H1 (cell line): ENCODE results near the gene MOG. TPM values are rescaled to one million over a fixed set of nuclear protein-coding genes. Genes with fewer than 3 reads are reported as not detected.

Experiments
- CTCF ChIA-PET: fragments of 300-600 bp; sonication (Branson Sonifier 250); formaldehyde crosslinking; loops from one replicate; lab custom pipeline; 2021; ENCODE audit not compliant: partially characterized antibody; lab: Charles Lee
- POLR2A ChIA-PET: fragments of 300-600 bp; sonication (Branson Sonifier 250); formaldehyde crosslinking; loops from one replicate; lab custom pipeline; 2021; ENCODE audit warnings: inconsistent platforms; ENCODE audit not compliant: partially characterized antibody; lab: Charles Lee
- DNase-seq, 2 experiments: peaks; one replicate each; pipeline versions ENCODE4 v3.0.0 to v3.0.0-alpha.2; 2010 to 2022; ENCODE audit warnings: low spot score in 2 of 2, low read depth in 1 of 2, mixed read lengths in 1 of 2
- FAIRE-seq: peaks from 2 replicates; lab custom pipeline; 2011; peaks lifted over from hg19 to GRCh38; lab: Jason Lieb, UNC
- H2AFZ ChIP-seq: 2 replicates; pipeline ENCODE4 v1.8.1; 2012; ENCODE audit warnings: low read length, inconsistent platforms
- H2AK5ac ChIP-seq: 2 replicates; pipeline ENCODE4 v1.6.1; 2013; ENCODE audit warnings: low read depth, low read length
- H2BK120ac ChIP-seq: replicated peaks from 2 replicates; pipeline ENCODE3; 2013; ENCODE audit warnings: low read depth, low read length, inconsistent platforms
- H2BK12ac ChIP-seq: 2 replicates; pipeline ENCODE4 v1.6.1; 2013; ENCODE audit warnings: low read depth, low read length
- H2BK15ac ChIP-seq: 2 replicates; pipeline ENCODE4 v1.6.1; 2013; ENCODE audit warnings: low read length
- H2BK20ac ChIP-seq: 2 replicates; pipeline ENCODE4 v1.6.1; 2013; ENCODE audit warnings: low read length
- H2BK5ac ChIP-seq: 2 replicates; pipeline ENCODE4 v1.6.1; 2013; ENCODE audit warnings: low read depth, low read length
- H3K14ac ChIP-seq: 2 replicates; pipeline ENCODE4 v1.6.1; 2013; ENCODE audit warnings: inconsistent platforms; ENCODE audit not compliant: insufficient read length
- H3K18ac ChIP-seq: 2 replicates; pipeline ENCODE4 v1.6.1; 2013; ENCODE audit warnings: low read length; ENCODE audit errors: extremely low read depth
- H3K23ac ChIP-seq: 2 replicates; pipeline ENCODE4 v1.6.1; 2013; ENCODE audit warnings: inconsistent platforms; ENCODE audit not compliant: insufficient read length
- H3K23me2 ChIP-seq: 2 replicates; pipeline ENCODE4 v1.6.1; 2013; ENCODE audit warnings: low read depth, low read length
- H3K27ac ChIP-seq: 2 replicates; pipeline ENCODE4 v1.6.1; 2011; ENCODE audit warnings: low read depth, low read length, inconsistent platforms
- H3K27me3 ChIP-seq, 4 experiments: replicated peaks in 1 of 4; 1 replicate in 1 of 4; 2 replicates in 3 of 4; pipeline versions ENCODE4 v1.6.1 to v1.8.1; 2011 to 2013; ENCODE audit warnings: low read length in 3 of 4, mild to moderate bottlenecking in 3 of 4, inconsistent platforms in 2 of 4, mixed read lengths in 2 of 4, moderate library complexity in 1 of 4; ENCODE audit not compliant: control insufficient read depth in 3 of 4, insufficient read depth in 3 of 4; ENCODE audit errors: extremely low read depth in 1 of 4
- H3K36me3 ChIP-seq, 4 experiments: 2 replicates each; pipeline versions ENCODE4 v1.6.1 to v1.8.1; 2011 to 2013; ENCODE audit warnings: mild to moderate bottlenecking in 4 of 4, low read length in 3 of 4, moderate library complexity in 2 of 4, control low read depth in 1 of 4, inconsistent platforms in 1 of 4; ENCODE audit not compliant: insufficient read depth in 4 of 4, control insufficient read depth in 2 of 4
- H3K4ac ChIP-seq: replicated peaks from 2 replicates; pipeline ENCODE3; 2013; ENCODE audit warnings: low read length, low read depth, mixed read lengths, inconsistent platforms; ENCODE audit not compliant: insufficient read length
- H3K4me1 ChIP-seq, 4 experiments: replicated peaks in 1 of 4; 1 replicate in 1 of 4; 2 replicates in 3 of 4; pipeline versions ENCODE4 v1.6.1 to v1.8.1; 2011 to 2013; ENCODE audit warnings: low read length in 3 of 4, inconsistent platforms in 2 of 4, mixed read lengths in 1 of 4; ENCODE audit not compliant: insufficient read depth in 4 of 4, control insufficient read depth in 3 of 4
- H3K4me2 ChIP-seq, 2 experiments: 2 replicates each; pipeline versions ENCODE4 v1.6.1 to v1.8.1; 2011 to 2013; ENCODE audit warnings: low read depth in 2 of 2, low read length in 2 of 2, control low read depth in 1 of 2, inconsistent platforms in 1 of 2, mild to moderate bottlenecking in 1 of 2; ENCODE audit not compliant: insufficient read depth in 1 of 2
- H3K4me3 ChIP-seq, 4 experiments: fragments of 200-600, 300-600 bp in 1 of 4; sonication (generic), shearing (Covaris generic), sonication (Bioruptor Twin) in 1 of 4; 2 replicates each; pipeline versions ENCODE4 v1.5.1 to v1.8.1; 2011 to 2016; ENCODE audit warnings: low read length in 4 of 4, low read depth in 3 of 4, control low read depth in 2 of 4, inconsistent platforms in 2 of 4, mild to moderate bottlenecking in 2 of 4, mixed read lengths in 1 of 4, moderate library complexity in 1 of 4; ENCODE audit not compliant: insufficient read depth in 2 of 4; ENCODE audit errors: extremely low read depth in 1 of 4
- H3K56ac ChIP-seq: replicated peaks from 2 replicates; pipeline ENCODE3; 2013; ENCODE audit warnings: low read depth, mild to moderate bottlenecking, mixed read lengths, low read length, inconsistent platforms; ENCODE audit not compliant: insufficient read length
- H3K79me1 ChIP-seq: 2 replicates; pipeline ENCODE4 v1.6.1; 2013; ENCODE audit warnings: low read depth, low read length, control low read depth
- H3K79me2 ChIP-seq, 2 experiments: 2 replicates each; pipeline versions ENCODE4 v1.6.1 to v1.8.1; 2012 to 2013; ENCODE audit warnings: low read length in 2 of 2, mild to moderate bottlenecking in 2 of 2, inconsistent platforms in 1 of 2; ENCODE audit not compliant: insufficient read depth in 2 of 2, control insufficient read depth in 1 of 2
- H3K9ac ChIP-seq, 4 experiments: replicated peaks in 1 of 4; 1 replicate in 1 of 4; 2 replicates in 3 of 4; pipeline versions ENCODE4 v1.6.1 to v1.8.1; 2011 to 2013; ENCODE audit warnings: low read depth in 3 of 4, low read length in 3 of 4, control low read depth in 2 of 4, mild to moderate bottlenecking in 2 of 4, moderate library complexity in 2 of 4, inconsistent platforms in 1 of 4; ENCODE audit errors: extremely low read depth in 1 of 4
- H3K9me3 ChIP-seq, 2 experiments: 2 replicates each; pipeline versions ENCODE4 v1.6.1 to v1.8.1; 2012 to 2013; ENCODE audit warnings: mild to moderate bottlenecking in 2 of 2, moderate library complexity in 2 of 2, control low read depth in 1 of 2, inconsistent platforms in 1 of 2, low read depth in 1 of 2, low read length in 1 of 2, mixed read lengths in 1 of 2; ENCODE audit not compliant: insufficient read depth in 2 of 2
- H4K20me1 ChIP-seq, 2 experiments: replicated peaks in 1 of 2; 2 replicates each; pipeline versions ENCODE3 to v1.8.1; 2011 to 2013; ENCODE audit warnings: inconsistent platforms in 2 of 2, low read length in 2 of 2, mild to moderate bottlenecking in 1 of 2; ENCODE audit not compliant: insufficient read depth in 2 of 2, control insufficient read depth in 1 of 2
- H4K5ac ChIP-seq: 2 replicates; pipeline ENCODE4 v1.6.1; 2013; ENCODE audit warnings: low read length, low read depth, mixed read lengths, inconsistent platforms; ENCODE audit not compliant: insufficient read length
- H4K8ac ChIP-seq: 2 replicates; pipeline ENCODE4 v1.8.0; 2013; ENCODE audit warnings: mild to moderate bottlenecking, moderate library complexity, low read length, inconsistent platforms; ENCODE audit not compliant: insufficient read depth; ENCODE audit errors: extremely low read depth
- H4K91ac ChIP-seq: replicated peaks from 2 replicates; pipeline ENCODE3; 2013; ENCODE audit warnings: low read length, mixed read lengths, inconsistent platforms; ENCODE audit not compliant: insufficient read length
- BACH1 ChIP-seq: IDR thresholded peaks from 2 replicates; pipeline ENCODE4 v1.6.1; 2012; ENCODE audit warnings: low read length, improper control_type of control experiment
- BCL11A ChIP-seq, 2 experiments: IDR thresholded peaks; one replicate each; pipeline ENCODE4 v1.6.1; 2011; ENCODE audit warnings: low read depth in 2 of 2, low read length in 2 of 2, mild to moderate bottlenecking in 2 of 2
- CHD1 ChIP-seq: IDR thresholded peaks from 2 replicates; pipeline ENCODE4 v1.6.1; 2012; ENCODE audit warnings: low read depth, low read length, improper control_type of control experiment
- E2F6 ChIP-seq: IDR thresholded peaks from 2 replicates; pipeline ENCODE4 v1.6.1; 2012; ENCODE audit warnings: inconsistent platforms
- EGR1 ChIP-seq: IDR thresholded peaks from 2 replicates; pipeline ENCODE4 v1.6.1; 2011; ENCODE audit warnings: low read depth, low read length, borderline replicate concordance
- FOSL1 ChIP-seq: IDR thresholded peaks from 2 replicates; pipeline ENCODE4 v1.6.1; 2011; ENCODE audit warnings: mild to moderate bottlenecking, low read depth, low read length, moderate library complexity; ENCODE audit not compliant: insufficient read depth
- HDAC2 ChIP-seq, 2 experiments: fragments of 300-600 bp in 1 of 2; sonication (generic) in 1 of 2; IDR thresholded peaks; 2 replicates each; pipeline ENCODE4 v1.6.1; 2011 to 2012; ENCODE audit warnings: low read depth in 2 of 2, low read length in 2 of 2, mild to moderate bottlenecking in 2 of 2, moderate library complexity in 2 of 2, borderline replicate concordance in 1 of 2, inconsistent platforms in 1 of 2
- KDM1A ChIP-seq: fragments of 200-600, 300-600 bp; sonication (generic); IDR thresholded peaks from 2 replicates; pipeline ENCODE4 v1.7.1; 2016; ENCODE audit warnings: mild to moderate bottlenecking, low read length, borderline replicate concordance
- RNF2 ChIP-seq: fragments of 200-900, 300-1000 bp; sonication (generic); IDR thresholded peaks from 2 replicates; pipeline ENCODE4 v1.7.1; 2016; ENCODE audit warnings: borderline replicate concordance, low read depth, mild to moderate bottlenecking, antibody characterized with exemption, low read length; ENCODE audit not compliant: poor library complexity, severe bottlenecking; ENCODE audit errors: missing control alignments
- TEAD4 ChIP-seq: IDR thresholded peaks from 2 replicates; pipeline ENCODE4 v1.6.1; 2012; ENCODE audit warnings: low read depth, low read length, inconsistent platforms, mixed read lengths
- YY1 ChIP-seq: IDR thresholded peaks from 2 replicates; pipeline ENCODE4 v1.6.1; 2011; ENCODE audit warnings: low read depth, mild to moderate bottlenecking, low read length
- polyA plus RNA-seq, 7 experiments: library from polyadenylated mRNA; depleted of rRNA in 3 of 7; stranded (reverse) in 5 of 7; unstranded in 2 of 7; fragments of >200 nt in 5 of 7; fragments of 200-250 nt in 2 of 7; gene quantifications; 1 replicate in 5 of 7; 2 replicates in 1 of 7; 4 replicates in 1 of 7; pipeline versions ENCODE4 v1.2.1 to v1.2.3, GENCODE V29; 2011 to 2013; ENCODE audit warnings: missing spikeins in 2 of 7, mixed read lengths in 2 of 7
- total RNA-seq: library from RNA; stranded (reverse); fragmentation: NEBNext Ultra II Directional; extraction: Animal tissue kit (Norgen Biotek cat#: 25700); gene quantifications from 2 replicates; pipeline ENCODE4 v1.2.1, GENCODE V29; 2021

MOG gene
- total and polyA plus RNA-seq, 2 of the 8 experiments (the other 6 are each of a cell fraction or from before 2014, with no cell fraction given), result 0.17 to 0.86 TPM

- Histone ChIP-seq H3K23me2 (no peaks in the 10 kb centered on the region), H2BK15ac (no peak overlapping the region), H3K18ac (no peak overlapping the region), H4K91ac (no peak overlapping the region), H2AK5ac (no peak overlapping the region), H3K27ac (no peak overlapping the region), H3K4me2 (no peak overlapping the region), H3K9ac (no peak overlapping the region), H2BK12ac (no peak overlapping the region), H3K14ac (no peak overlapping the region), H3K4me1 (peaks cover 0 to 4% (median 0%) of the 10 kb centered on the region in 4 experiments; a peak in 3 of 7 replicates), H3K23ac (no peak overlapping the region), H4K20me1 (peaks cover 5 to 14% of the 10 kb centered on the region in 2 experiments), H3K79me1 (peaks cover 4% of the 10 kb centered on the region; the same call in 1 of the 2 replicates), H2BK20ac (no peak overlapping the region), H2BK5ac (no peak overlapping the region), H3K4ac (no peak overlapping the region), H3K27me3 (no peaks in the 10 kb centered on the region), H2BK120ac (no peak overlapping the region), H3K79me2 (no peaks in the 10 kb centered on the region), H3K36me3 (peaks cover 44 to 96% (median 83%) of the 10 kb centered on the region in 4 experiments), H2AFZ (no peak overlapping the region), H3K4me3 (no peak overlapping the region), H4K5ac (no peak overlapping the region), H3K56ac (no peak overlapping the region), H3K9me3 (no peaks in the 10 kb centered on the region), H4K8ac (no peak overlapping the region)
- no peak for TF ChIP-seq BACH1
- no peak for TF ChIP-seq BCL11A (IDR thresholded peaks at IDR 0.05; ENCODE audit: low read depth in 2 of 2, low read length in 2 of 2)
- TF ChIP-seq FOSL1, result no peak
- no peak for TF ChIP-seq TEAD4
- TF ChIP-seq YY1, result no peak
- no peak for TF ChIP-seq KDM1A
- no peak for TF ChIP-seq HDAC2 (IDR thresholded peaks at IDR 0.05; ENCODE audit: borderline replicate concordance in 1 of 2, low read depth in 2 of 2, low read length in 2 of 2)
- TF ChIP-seq EGR1, result no peak
- no peak for TF ChIP-seq E2F6
- no peak for TF ChIP-seq RNF2
- no peak for TF ChIP-seq CHD1
- POLR2A ChIA-PET, result interaction anchor here (0.8 to 5.4 kb wide), 5 partner anchors 9 to 19 kb away, joined by 3 to 58 read pairs (median 21); no protein-coding TSS in a partner anchor
- CTCF ChIA-PET, result interaction anchor here (1.4 to 4.5 kb wide), 2 partner anchors 9 to 11 kb away, joined by 4 to 31 read pairs; no protein-coding TSS in a partner anchor
- FAIRE-seq (no peak), DNase-seq (no peak)
These were observed 48.8 kb upstream of the MOG start for GRCh38 chr6:29608131-29608530.
